Measurements from ENCODE around the gene GRID2IP.

Gene GRID2IP

DNA sequence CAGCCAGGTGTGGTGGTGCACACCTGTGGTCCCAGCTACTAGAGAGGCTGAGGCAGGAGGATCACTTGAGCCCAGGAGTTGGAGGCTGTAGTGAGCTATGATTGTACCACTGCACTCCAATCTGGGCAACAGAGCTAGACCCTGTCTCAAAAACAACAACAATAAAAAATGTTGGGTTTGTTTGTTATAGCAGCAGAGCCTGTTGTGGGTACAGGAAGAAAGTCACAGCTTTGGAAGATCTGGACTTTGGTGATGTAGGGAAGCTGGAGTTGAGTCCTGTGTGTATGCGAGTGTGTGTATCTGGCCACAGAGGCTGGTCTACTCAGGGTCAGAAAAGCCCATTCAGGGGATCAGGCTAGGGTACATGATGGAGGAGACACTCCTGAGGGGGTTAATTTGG, 3.9 kb downstream of the GRID2IP start:
- Histone ChIP-seq H3K4me3 (ENCODE audit: low read depth, low read length) (no peak overlapping the region), H3K27ac (ENCODE audit: extremely low read depth, low read depth, low read length) (no peak overlapping the region), H3K36me3 (ENCODE audit: control insufficient read depth in 2 of 2, insufficient read depth in 1 of 2, low read length in 2 of 2) (no peaks in the 10 kb centered on the region), H3K9me3 (ENCODE audit: control insufficient read depth, insufficient read depth, low read depth, low read length) (no peaks in the 10 kb centered on the region), H3K4me1 (ENCODE audit: control insufficient read depth, insufficient read depth, low read length) (no peaks in the 10 kb centered on the region)
- POLR2A ChIA-PET, result interaction anchor here (1.0 kb wide), 1 partner anchor 42 kb away, joined by 3 read pairs; no protein-coding TSS in a partner anchor
- CTCF ChIA-PET, result interaction anchor here (0.6 to 1.1 kb wide), 2 partner anchors 12 to 43 kb away, joined by 3 to 6 read pairs; partner anchors contain the start of gene INTS15
- TF ChIP-seq ZNF571 (tag by site-specific recombination; IDR thresholded peaks at IDR 0.05) (no peak), ZNF658 (tag by site-specific recombination; IDR thresholded peaks at IDR 0.05) (no peak), BCL11B (tag by site-specific recombination; IDR thresholded peaks at IDR 0.05; ENCODE audit: low read depth) (no peak), ZNF521 (tag by site-specific recombination; IDR thresholded peaks at IDR 0.05) (no peak), ZNF184 (tag by site-specific recombination; IDR thresholded peaks at IDR 0.05) (no peak), ZNF175 (tag by site-specific recombination; IDR thresholded peaks at IDR 0.05) (no peak), ZNF660 (tag by site-specific recombination; IDR thresholded peaks at IDR 0.05) (no peak), ZNF677 (tag by site-specific recombination; IDR thresholded peaks at IDR 0.05) (no peak), ZNF426 (tag by site-specific recombination; IDR thresholded peaks at IDR 0.05) (no peak), ZNF473 (tag by site-specific recombination; IDR thresholded peaks at IDR 0.05) (no peak), KLF10 (tag by site-specific recombination; IDR thresholded peaks at IDR 0.05) (no peak), ZNF621 (tag by site-specific recombination; IDR thresholded peaks at IDR 0.05) (no peak), ZNF18 (tag by site-specific recombination; IDR thresholded peaks at IDR 0.05) (no peak), KLF7 (tag by site-specific recombination; IDR thresholded peaks at IDR 0.05; ENCODE audit: borderline replicate concordance) (no peak), REST (tag by site-specific recombination; IDR thresholded peaks at IDR 0.05) (no peak), SCRT2 (tag by site-specific recombination; IDR thresholded peaks at IDR 0.05) (no peak), KLF16 (tag by site-specific recombination; IDR thresholded peaks at IDR 0.05) (no peak)

DNA sequence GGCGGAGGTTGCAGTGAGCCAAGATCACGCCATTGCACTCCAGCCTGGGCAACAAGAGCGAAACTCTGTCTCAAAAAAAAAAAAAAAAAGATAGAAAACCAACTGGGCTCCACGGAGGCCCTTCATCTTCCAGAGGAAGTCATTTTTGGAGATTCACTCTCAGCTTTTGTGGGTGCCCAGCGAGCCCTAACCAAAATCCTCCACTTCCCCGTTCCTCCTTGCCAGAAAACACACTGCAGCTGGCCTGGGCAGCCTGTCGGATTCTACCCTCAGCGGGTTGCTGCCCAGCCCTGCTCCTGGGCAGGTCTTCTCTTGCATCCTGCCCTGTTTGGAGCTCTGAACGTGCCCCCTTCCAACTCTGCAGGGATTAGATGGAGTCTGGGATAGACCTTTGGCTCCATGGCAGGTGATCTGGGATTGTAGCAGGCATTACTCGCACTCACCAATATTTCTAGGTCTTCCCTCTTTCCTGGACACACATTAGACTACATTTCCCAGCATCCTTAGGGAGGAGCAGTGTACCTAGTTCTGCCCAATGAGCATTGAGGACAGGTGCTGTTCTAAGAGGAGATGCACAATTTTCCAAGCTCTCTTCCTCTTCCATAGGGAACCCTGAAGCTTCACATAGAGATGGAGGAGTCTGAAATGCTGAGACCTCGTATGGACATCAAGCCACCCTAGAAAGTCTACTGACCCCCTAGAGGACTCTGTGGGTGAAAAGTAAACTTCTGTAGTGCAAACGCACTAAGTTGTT, 4.6 kb downstream of the GRID2IP start:
- peak; percentile 51 for TF ChIP-seq ZNF335 (tag by site-specific recombination; conservative IDR thresholded peaks at IDR 0.05)
- TF ChIP-seq, protein P1, sequence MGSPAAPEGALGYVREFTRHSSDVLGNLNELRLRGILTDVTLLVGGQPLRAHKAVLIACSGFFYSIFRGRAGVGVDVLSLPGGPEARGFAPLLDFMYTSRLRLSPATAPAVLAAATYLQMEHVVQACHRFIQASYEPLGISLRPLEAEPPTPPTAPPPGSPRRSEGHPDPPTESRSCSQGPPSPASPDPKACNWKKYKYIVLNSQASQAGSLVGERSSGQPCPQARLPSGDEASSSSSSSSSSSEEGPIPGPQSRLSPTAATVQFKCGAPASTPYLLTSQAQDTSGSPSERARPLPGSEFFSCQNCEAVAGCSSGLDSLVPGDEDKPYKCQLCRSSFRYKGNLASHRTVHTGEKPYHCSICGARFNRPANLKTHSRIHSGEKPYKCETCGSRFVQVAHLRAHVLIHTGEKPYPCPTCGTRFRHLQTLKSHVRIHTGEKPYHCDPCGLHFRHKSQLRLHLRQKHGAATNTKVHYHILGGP (tag by site-specific recombination; IDR thresholded peaks at IDR 0.05), result no peak
- Histone ChIP-seq H3K4me1 (ENCODE audit: control insufficient read depth, insufficient read depth, low read length) (no peaks in the 10 kb centered on the region), H3K36me3 (ENCODE audit: control insufficient read depth in 2 of 2, insufficient read depth in 1 of 2, low read length in 2 of 2) (no peaks in the 10 kb centered on the region), H3K9me3 (ENCODE audit: control insufficient read depth, insufficient read depth, low read depth, low read length) (no peaks in the 10 kb centered on the region), H3K27ac (ENCODE audit: extremely low read depth, low read depth, low read length) (no peak overlapping the region), H3K4me3 (ENCODE audit: low read depth, low read length) (no peak overlapping the region)
- POLR2A ChIA-PET, result interaction anchor here (0.7 to 1.0 kb wide), 3 partner anchors 23 to 234 kb away, joined by 3 to 7 read pairs (median 4); no protein-coding TSS in a partner anchor
- CTCF ChIA-PET, result interaction anchor here (0.6 to 1.1 kb wide), 2 partner anchors 12 to 44 kb away, joined by 3 to 6 read pairs; partner anchors contain the start of gene INTS15

Data from HEK293 (cell line).